NCI-H82 treated with DMSO at 0.1 percent for 48 hours (cell line): ENCODE results near the gene GPR108.

Experiments used
- DNase-seq: peaks from one replicate; lab custom pipeline; 2025; ENCODE audit not compliant: unreplicated experiment; lab: John Stamatoyannopoulos, UW

Gene GPR108

GRCh38 chr19:6737873-6738786 lies 750 bp upstream of the GPR108 start:
- peak; percentile 83 for DNase-seq

GRCh38 chr19:6736917-6737283 lies 480 bp downstream of the GPR108 start:
- no peak for DNase-seq

GRCh38 chr19:6736169-6736916 lies 1.0 kb downstream of the GPR108 start:
- no peak for DNase-seq

- no peak for DNase-seq
Measured at GRCh38 chr19:6735181-6735911, 2.0 kb downstream of the GPR108 start.

- no peak for DNase-seq
Measured at GRCh38 chr19:6734096-6734696, 3.2 kb downstream of the GPR108 start.

- DNase-seq: no peak
Measured at GRCh38 chr19:6733338-6734095, 3.9 kb downstream of the GPR108 start.

GRCh38 chr19:6732803-6733337 lies 4.5 kb downstream of the GPR108 start:
- DNase-seq: no peak

GRCh38 chr19:6731822-6732221 lies 5.6 kb downstream of the GPR108 start:
- no peak for DNase-seq

- DNase-seq: no peak
Measured at GRCh38 chr19:6730941-6731670, 6.3 kb downstream of the GPR108 start.

GRCh38 chr19:6730153-6730804 lies 7.1 kb downstream of the GPR108 start:
- no peak for DNase-seq

GRCh38 chr19:6729573-6730152 lies 7.7 kb downstream of the GPR108 start:
- DNase-seq: no peak

- no peak for DNase-seq
Measured at GRCh38 chr19:6728346-6728745, 9.0 kb downstream of the GPR108 start.

GRCh38 chr19:6725513-6726231 lies 11.7 kb downstream of the GPR108 start:
- no peak for DNase-seq

GRCh38 chr19:6724631-6725492 lies 12.5 kb downstream of the GPR108 start:
- no peak for DNase-seq

GRCh38 chr19:6723738-6724137 lies 13.6 kb downstream of the GPR108 start:
- no peak for DNase-seq

GRCh38 chr19:6723108-6723618 lies 14.2 kb downstream of the GPR108 start:
- no peak for DNase-seq

- DNase-seq: no peak
Measured at GRCh38 chr19:6721773-6722172, 15.6 kb downstream of the GPR108 start.
